Measurements from ENCODE around the gene ADAMTS14. TPM values are rescaled to one million over a fixed set of nuclear protein-coding genes. Genes with fewer than 3 reads are reported as not detected.

The ADAMTS14 gene
- total and polyA plus RNA-seq, 3 experiments from 2014 or later = 0.06 TPM; not detected in 2

- Mint-ChIP-seq H3K9me3 (no peaks in the 10 kb centered on the region), H3K36me3 (no peaks in the 10 kb centered on the region), H3K27me3 (peaks cover 0 to 1% of the 10 kb centered on the region in 2 donors), H3K27ac (no peak overlapping the region), H3K4me3 (no peak overlapping the region), H3K4me1 (no peaks in the 10 kb centered on the region)
- Histone ChIP-seq H3K27me3 (ENCODE audit: insufficient read depth, low read length, poor library complexity, severe bottlenecking) (no peaks in the 10 kb centered on the region), H3K36me3 (ENCODE audit: insufficient read depth, low read length) (no peaks in the 10 kb centered on the region), H3K9me3 (ENCODE audit: low read length) (no peaks in the 10 kb centered on the region), H3K4me1 (ENCODE audit: insufficient read depth, low read length) (no peaks in the 10 kb centered on the region), H3K4me3 (ENCODE audit: low read length) (no peak overlapping the region), H3K27ac (ENCODE audit: low read depth, low read length) (no peak overlapping the region)
- ChIA-PET CTCF (no interaction called here), POLR2A (no interaction called here)
- no peak for DNase-seq
Observed at GRCh38 chr10:70729763-70730357, 57.6 kb downstream of the ADAMTS14 start.

GRCh38 chr10:70730955-70731354 lies 58.6 kb downstream of the ADAMTS14 start:
- Mint-ChIP-seq H3K4me3 (no peak overlapping the region), H3K36me3 (no peaks in the 10 kb centered on the region), H3K27me3 (peaks cover 0 to 1% of the 10 kb centered on the region in 2 donors), H3K27ac (peak overlapping the region in 1 of 8 donors; percentile 74), H3K9me3 (no peaks in the 10 kb centered on the region), H3K4me1 (no peaks in the 10 kb centered on the region)
- H3K27me3 ChIP-seq (ENCODE audit: insufficient read depth, low read length, poor library complexity, severe bottlenecking) = no peaks in the 10 kb centered on the region
- H3K27ac ChIP-seq (ENCODE audit: low read depth, low read length) = no peak overlapping the region
- no peak for DNase-seq
- H3K9me3 ChIP-seq (ENCODE audit: low read length) = no peaks in the 10 kb centered on the region
- H3K36me3 ChIP-seq (ENCODE audit: insufficient read depth, low read length) = no peaks in the 10 kb centered on the region
- no peak overlapping the region for H3K4me3 ChIP-seq (ENCODE audit: low read length)
- POLR2A ChIA-PET = no interaction called here
- CTCF ChIA-PET = no interaction called here
- H3K4me1 ChIP-seq (ENCODE audit: insufficient read depth, low read length) = no peaks in the 10 kb centered on the region

GRCh38 chr10:70732569-70732968 lies 60.3 kb downstream of the ADAMTS14 start:
- no peaks in the 10 kb centered on the region for H3K27me3 Mint-ChIP-seq
- H3K27ac ChIP-seq (ENCODE audit: low read depth, low read length) = no peak overlapping the region
- H3K4me3 Mint-ChIP-seq = no peak overlapping the region
- H3K27me3 ChIP-seq (ENCODE audit: insufficient read depth, low read length, poor library complexity, severe bottlenecking) = no peaks in the 10 kb centered on the region
- DNase-seq = no peak
- H3K27ac Mint-ChIP-seq = no peak overlapping the region
- no peaks in the 10 kb centered on the region for H3K9me3 Mint-ChIP-seq
- H3K9me3 ChIP-seq (ENCODE audit: low read length) = no peaks in the 10 kb centered on the region
- CTCF ChIA-PET = no interaction called here
- POLR2A ChIA-PET = no interaction called here
- H3K4me1 Mint-ChIP-seq = no peaks in the 10 kb centered on the region
- H3K4me3 ChIP-seq (ENCODE audit: low read length) = no peak overlapping the region
- H3K4me1 ChIP-seq (ENCODE audit: insufficient read depth, low read length) = no peaks in the 10 kb centered on the region
- no peaks in the 10 kb centered on the region for H3K36me3 ChIP-seq (ENCODE audit: insufficient read depth, low read length)
- no peaks in the 10 kb centered on the region for H3K36me3 Mint-ChIP-seq

GRCh38 chr10:70733051-70733450 lies 60.7 kb downstream of the ADAMTS14 start:
- no peaks in the 10 kb centered on the region for H3K27me3 Mint-ChIP-seq
- POLR2A ChIA-PET = no interaction called here
- H3K9me3 Mint-ChIP-seq = no peaks in the 10 kb centered on the region
- Histone ChIP-seq H3K4me1 (ENCODE audit: insufficient read depth, low read length) (no peaks in the 10 kb centered on the region), H3K9me3 (ENCODE audit: low read length) (no peaks in the 10 kb centered on the region), H3K36me3 (ENCODE audit: insufficient read depth, low read length) (no peaks in the 10 kb centered on the region), H3K27me3 (ENCODE audit: insufficient read depth, low read length, poor library complexity, severe bottlenecking) (no peaks in the 10 kb centered on the region), H3K4me3 (ENCODE audit: low read length) (no peak overlapping the region), H3K27ac (ENCODE audit: low read depth, low read length) (no peak overlapping the region)
- H3K4me1 Mint-ChIP-seq = no peaks in the 10 kb centered on the region
- no peak for DNase-seq
- no peak overlapping the region for H3K4me3 Mint-ChIP-seq
- H3K27ac Mint-ChIP-seq = peak overlapping the region in 1 of 8 donors; percentile 53
- CTCF ChIA-PET = interaction anchor here (1.4 to 1.5 kb wide), 2 partner anchors 10 to 175 kb away, joined by 3 to 4 read pairs; no protein-coding TSS in a partner anchor
- no peaks in the 10 kb centered on the region for H3K36me3 Mint-ChIP-seq

- H3K36me3 Mint-ChIP-seq = no peaks in the 10 kb centered on the region
- no peak overlapping the region for H3K4me3 Mint-ChIP-seq
Observed at GRCh38 chr10:70735161-70735560, 62.9 kb downstream of the ADAMTS14 start.

GRCh38 chr10:70736525-70736924 lies 64.2 kb downstream of the ADAMTS14 start:
- DNase-seq = no peak
- Histone ChIP-seq H3K36me3 (ENCODE audit: insufficient read depth, low read length) (no peaks in the 10 kb centered on the region), H3K4me1 (ENCODE audit: insufficient read depth, low read length) (no peaks in the 10 kb centered on the region), H3K27ac (ENCODE audit: low read depth, low read length) (no peak overlapping the region), H3K27me3 (ENCODE audit: insufficient read depth, low read length, poor library complexity, severe bottlenecking) (no peaks in the 10 kb centered on the region), H3K9me3 (ENCODE audit: low read length) (no peaks in the 10 kb centered on the region), H3K4me3 (ENCODE audit: low read length) (no peak overlapping the region)
- no peak overlapping the region for H3K27ac Mint-ChIP-seq
- H3K36me3 Mint-ChIP-seq = no peaks in the 10 kb centered on the region
- ChIA-PET POLR2A (no interaction called here), CTCF (no interaction called here)
- no peaks in the 10 kb centered on the region for H3K4me1 Mint-ChIP-seq
- H3K4me3 Mint-ChIP-seq = no peak overlapping the region
- H3K27me3 Mint-ChIP-seq = no peaks in the 10 kb centered on the region
- H3K9me3 Mint-ChIP-seq = no peaks in the 10 kb centered on the region

More at GRCh38 chr10:70735161-70735560, 62.9 kb downstream of the ADAMTS14 start:
- Mint-ChIP-seq H3K4me1 (no peaks in the 10 kb centered on the region), H3K27me3 (no peaks in the 10 kb centered on the region), H3K9me3 (no peaks in the 10 kb centered on the region), H3K27ac (peak overlapping the region in 1 of 8 donors; percentile 11)
- CTCF ChIA-PET = interaction anchor here (1.1 kb wide), 1 partner anchor 174 kb away, joined by 3 read pairs; no protein-coding TSS in a partner anchor
- no peaks in the 10 kb centered on the region for H3K9me3 ChIP-seq (ENCODE audit: low read length)
- DNase-seq = no peak
- H3K4me3 ChIP-seq (ENCODE audit: low read length) = no peak overlapping the region
- H3K27ac ChIP-seq (ENCODE audit: low read depth, low read length) = no peak overlapping the region
- no peaks in the 10 kb centered on the region for H3K27me3 ChIP-seq (ENCODE audit: insufficient read depth, low read length, poor library complexity, severe bottlenecking)
- POLR2A ChIA-PET = no interaction called here
- no peaks in the 10 kb centered on the region for H3K36me3 ChIP-seq (ENCODE audit: insufficient read depth, low read length)
- no peaks in the 10 kb centered on the region for H3K4me1 ChIP-seq (ENCODE audit: insufficient read depth, low read length)

- H3K9me3 Mint-ChIP-seq = no peaks in the 10 kb centered on the region
- CTCF ChIA-PET = no interaction called here
Observed at GRCh38 chr10:70737250-70737649, 64.9 kb downstream of the ADAMTS14 start.

GRCh38 chr10:70738006-70738760 lies 65.9 kb downstream of the ADAMTS14 start:
- H3K36me3 ChIP-seq (ENCODE audit: insufficient read depth, low read length) = no peaks in the 10 kb centered on the region
- H3K27me3 ChIP-seq (ENCODE audit: insufficient read depth, low read length, poor library complexity, severe bottlenecking) = no peaks in the 10 kb centered on the region
- no peaks in the 10 kb centered on the region for H3K9me3 ChIP-seq (ENCODE audit: low read length)
- no peaks in the 10 kb centered on the region for H3K4me1 ChIP-seq (ENCODE audit: insufficient read depth, low read length)
- Mint-ChIP-seq H3K9me3 (no peaks in the 10 kb centered on the region), H3K4me1 (peaks cover 4 to 5% (median 5%) of the 10 kb centered on the region in 3 donors), H3K27me3 (no peaks in the 10 kb centered on the region), H3K4me3 (no peak overlapping the region), H3K36me3 (no peaks in the 10 kb centered on the region), H3K27ac (peak overlapping the region in 1 of 8 donors; percentile 39)
- DNase-seq = no peak
- CTCF ChIA-PET = interaction anchor here (1.6 kb wide), 1 partner anchor 179 kb away, joined by 3 read pairs; no protein-coding TSS in a partner anchor
- no peak overlapping the region for H3K4me3 ChIP-seq (ENCODE audit: low read length)
- no peak overlapping the region for H3K27ac ChIP-seq (ENCODE audit: low read depth, low read length)
- POLR2A ChIA-PET = no interaction called here

More at GRCh38 chr10:70737250-70737649, 64.9 kb downstream of the ADAMTS14 start:
- Histone ChIP-seq H3K4me3 (ENCODE audit: low read length) (no peak overlapping the region), H3K9me3 (ENCODE audit: low read length) (no peaks in the 10 kb centered on the region), H3K27ac (ENCODE audit: low read depth, low read length) (no peak overlapping the region), H3K36me3 (ENCODE audit: insufficient read depth, low read length) (no peaks in the 10 kb centered on the region), H3K27me3 (ENCODE audit: insufficient read depth, low read length, poor library complexity, severe bottlenecking) (no peaks in the 10 kb centered on the region), H3K4me1 (ENCODE audit: insufficient read depth, low read length) (no peaks in the 10 kb centered on the region)
- POLR2A ChIA-PET = no interaction called here
- Mint-ChIP-seq H3K27ac (no peak overlapping the region), H3K27me3 (no peaks in the 10 kb centered on the region), H3K4me3 (no peak overlapping the region), H3K4me1 (no peaks in the 10 kb centered on the region), H3K36me3 (no peaks in the 10 kb centered on the region)
- DNase-seq = no peak

Data from CD8-positive, alpha-beta memory T cell (primary cell).